Measurements from ENCODE around the gene MARK1.

MARK1 gene

GRCh38 chr1:220670365-220670764 is 142.4 kb downstream of the MARK1 start:
- no peaks in the 10 kb centered on the region for H3K9me3 ChIP-seq (ENCODE audit: control insufficient read depth, insufficient read depth, low read depth, low read length)
- TF ChIP-seq TRIM28 (IDR thresholded peaks at IDR 0.05; ENCODE audit: borderline replicate concordance, low read length), result 0 out of 2 replicates have a peak, but pooled peaks have one; percentile 52
- no peak for TF ChIP-seq FEZF1 (tag by site-specific recombination; IDR thresholded peaks at IDR 0.05)
- no peak for TF ChIP-seq ZNF513 (tag by site-specific recombination; IDR thresholded peaks at IDR 0.05)
- no peak for TF ChIP-seq ZNF132 (tag by site-specific recombination; IDR thresholded peaks at IDR 0.05; ENCODE audit: borderline replicate concordance)
- TF ChIP-seq ZXDB (tag by site-specific recombination; IDR thresholded peaks at IDR 0.05), result no peak
- no peak for TF ChIP-seq GFI1B (tag by site-specific recombination; IDR thresholded peaks at IDR 0.05)
- TF ChIP-seq SETDB1 (IDR thresholded peaks at IDR 0.05; ENCODE audit: insufficient read length, low read length), result peak; percentile 52
- H3K36me3 ChIP-seq (ENCODE audit: control insufficient read depth in 2 of 2, insufficient read depth in 1 of 2, low read length in 2 of 2), result no peaks in the 10 kb centered on the region
- H3K4me3 ChIP-seq (ENCODE audit: low read depth, low read length), result no peak overlapping the region
- H3K4me1 ChIP-seq (ENCODE audit: control insufficient read depth, insufficient read depth, low read length), result no peaks in the 10 kb centered on the region
- CTCF ChIA-PET, result no interaction called here
- H3K27ac ChIP-seq (ENCODE audit: extremely low read depth, low read depth, low read length), result no peak overlapping the region
- POLR2A ChIA-PET, result no interaction called here

DNA sequence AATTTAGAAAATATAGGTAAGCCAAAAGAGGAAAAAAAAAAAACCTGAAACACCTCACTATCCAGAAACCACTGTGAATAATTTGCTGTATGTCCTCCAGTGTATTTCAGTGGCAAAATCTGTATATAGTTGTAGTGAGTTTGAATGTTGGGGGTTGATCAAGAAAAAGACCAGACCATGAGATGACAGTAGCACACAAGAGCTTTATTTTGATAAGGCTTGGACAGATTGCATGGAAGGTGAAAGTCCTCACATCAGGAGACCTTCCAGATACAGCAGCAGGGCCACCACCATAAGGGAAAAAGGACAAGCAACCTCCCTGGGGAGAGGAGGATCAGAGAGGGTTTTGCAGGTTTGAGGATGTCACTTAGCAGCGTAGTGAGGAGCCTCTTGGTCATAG is 146.0 kb downstream of the MARK1 start:
- Histone ChIP-seq H3K9me3 (ENCODE audit: control insufficient read depth, insufficient read depth, low read depth, low read length) (no peaks in the 10 kb centered on the region), H3K4me1 (ENCODE audit: control insufficient read depth, insufficient read depth, low read length) (no peaks in the 10 kb centered on the region), H3K36me3 (ENCODE audit: control insufficient read depth in 2 of 2, insufficient read depth in 1 of 2, low read length in 2 of 2) (no peaks in the 10 kb centered on the region), H3K4me3 (ENCODE audit: low read depth, low read length) (no peak overlapping the region), H3K27ac (ENCODE audit: extremely low read depth, low read depth, low read length) (no peak overlapping the region)
- POLR2A ChIA-PET, result no interaction called here
- TF ChIP-seq, protein P1, sequence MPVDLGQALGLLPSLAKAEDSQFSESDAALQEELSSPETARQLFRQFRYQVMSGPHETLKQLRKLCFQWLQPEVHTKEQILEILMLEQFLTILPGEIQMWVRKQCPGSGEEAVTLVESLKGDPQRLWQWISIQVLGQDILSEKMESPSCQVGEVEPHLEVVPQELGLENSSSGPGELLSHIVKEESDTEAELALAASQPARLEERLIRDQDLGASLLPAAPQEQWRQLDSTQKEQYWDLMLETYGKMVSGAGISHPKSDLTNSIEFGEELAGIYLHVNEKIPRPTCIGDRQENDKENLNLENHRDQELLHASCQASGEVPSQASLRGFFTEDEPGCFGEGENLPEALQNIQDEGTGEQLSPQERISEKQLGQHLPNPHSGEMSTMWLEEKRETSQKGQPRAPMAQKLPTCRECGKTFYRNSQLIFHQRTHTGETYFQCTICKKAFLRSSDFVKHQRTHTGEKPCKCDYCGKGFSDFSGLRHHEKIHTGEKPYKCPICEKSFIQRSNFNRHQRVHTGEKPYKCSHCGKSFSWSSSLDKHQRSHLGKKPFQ (tag by site-specific recombination; IDR thresholded peaks at IDR 0.05), result no peak
- no peak for TF ChIP-seq ZNF157 (tag by site-specific recombination; IDR thresholded peaks at IDR 0.05)
- TF ChIP-seq ZNF510 (tag by site-specific recombination; IDR thresholded peaks at IDR 0.05; ENCODE audit: insufficient replicate concordance), result no peak
- TF ChIP-seq, protein P2, sequence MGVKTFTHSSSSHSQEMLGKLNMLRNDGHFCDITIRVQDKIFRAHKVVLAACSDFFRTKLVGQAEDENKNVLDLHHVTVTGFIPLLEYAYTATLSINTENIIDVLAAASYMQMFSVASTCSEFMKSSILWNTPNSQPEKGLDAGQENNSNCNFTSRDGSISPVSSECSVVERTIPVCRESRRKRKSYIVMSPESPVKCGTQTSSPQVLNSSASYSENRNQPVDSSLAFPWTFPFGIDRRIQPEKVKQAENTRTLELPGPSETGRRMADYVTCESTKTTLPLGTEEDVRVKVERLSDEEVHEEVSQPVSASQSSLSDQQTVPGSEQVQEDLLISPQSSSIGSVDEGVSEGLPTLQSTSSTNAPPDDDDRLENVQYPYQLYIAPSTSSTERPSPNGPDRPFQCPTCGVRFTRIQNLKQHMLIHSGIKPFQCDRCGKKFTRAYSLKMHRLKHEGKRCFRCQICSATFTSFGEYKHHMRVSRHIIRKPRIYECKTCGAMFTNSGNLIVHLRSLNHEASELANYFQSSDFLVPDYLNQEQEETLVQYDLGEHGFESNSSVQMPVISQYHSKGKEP (tag by site-specific recombination; IDR thresholded peaks at IDR 0.05), result no peak
- TF ChIP-seq ZSCAN16 (tag by site-specific recombination; IDR thresholded peaks at IDR 0.05), result no peak
- TF ChIP-seq ZNF677 (tag by site-specific recombination; IDR thresholded peaks at IDR 0.05), result no peak
- CTCF ChIA-PET, result interaction anchor here (0.5 to 0.8 kb wide), 2 partner anchors 10 to 464 kb away, joined by 3 to 5 read pairs; no protein-coding TSS in a partner anchor

DNA sequence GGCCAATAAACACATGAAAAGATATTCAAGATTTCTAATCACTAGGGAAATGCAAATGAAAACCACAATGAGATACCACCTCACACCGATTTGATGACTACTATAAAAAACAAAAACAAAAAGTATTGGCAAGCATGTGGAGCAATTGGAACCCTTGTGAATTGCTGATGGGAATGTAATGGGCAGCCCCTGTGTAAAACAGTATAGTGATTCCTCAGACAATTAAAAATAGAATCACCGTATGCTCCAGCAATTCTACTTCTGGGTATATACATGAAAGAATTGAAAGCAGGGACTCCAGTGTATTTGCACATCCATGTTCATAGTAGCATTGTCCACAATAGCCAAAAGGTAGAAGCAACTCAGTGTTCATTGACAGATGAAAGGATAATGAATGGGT is 149.3 kb downstream of the MARK1 start:
- Histone ChIP-seq H3K27ac (ENCODE audit: extremely low read depth, low read depth, low read length) (no peak overlapping the region), H3K9me3 (ENCODE audit: control insufficient read depth, insufficient read depth, low read depth, low read length) (no peaks in the 10 kb centered on the region), H3K4me1 (ENCODE audit: control insufficient read depth, insufficient read depth, low read length) (no peaks in the 10 kb centered on the region), H3K36me3 (ENCODE audit: control insufficient read depth in 2 of 2, insufficient read depth in 1 of 2, low read length in 2 of 2) (no peaks in the 10 kb centered on the region), H3K4me3 (ENCODE audit: low read depth, low read length) (no peak overlapping the region)
- POLR2A ChIA-PET, result no interaction called here
- CTCF ChIA-PET, result no interaction called here
- TF ChIP-seq ZNF19 (tag by site-specific recombination; IDR thresholded peaks at IDR 0.05; ENCODE audit: low read depth), result no peak
- no peak for TF ChIP-seq TRIM28 (IDR thresholded peaks at IDR 0.05; ENCODE audit: borderline replicate concordance, low read length)
- TF ChIP-seq ZNF560 (tag by site-specific recombination; IDR thresholded peaks at IDR 0.05; ENCODE audit: borderline replicate concordance), result no peak
- TF ChIP-seq IKZF3 (tag by site-specific recombination; IDR thresholded peaks at IDR 0.05), result no peak
- no peak for TF ChIP-seq ZNF776 (tag by site-specific recombination; IDR thresholded peaks at IDR 0.05; ENCODE audit: borderline replicate concordance)
- TF ChIP-seq, protein P3, sequence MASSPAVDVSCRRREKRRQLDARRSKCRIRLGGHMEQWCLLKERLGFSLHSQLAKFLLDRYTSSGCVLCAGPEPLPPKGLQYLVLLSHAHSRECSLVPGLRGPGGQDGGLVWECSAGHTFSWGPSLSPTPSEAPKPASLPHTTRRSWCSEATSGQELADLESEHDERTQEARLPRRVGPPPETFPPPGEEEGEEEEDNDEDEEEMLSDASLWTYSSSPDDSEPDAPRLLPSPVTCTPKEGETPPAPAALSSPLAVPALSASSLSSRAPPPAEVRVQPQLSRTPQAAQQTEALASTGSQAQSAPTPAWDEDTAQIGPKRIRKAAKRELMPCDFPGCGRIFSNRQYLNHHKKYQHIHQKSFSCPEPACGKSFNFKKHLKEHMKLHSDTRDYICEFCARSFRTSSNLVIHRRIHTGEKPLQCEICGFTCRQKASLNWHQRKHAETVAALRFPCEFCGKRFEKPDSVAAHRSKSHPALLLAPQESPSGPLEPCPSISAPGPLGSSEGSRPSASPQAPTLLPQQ (tag by site-specific recombination; IDR thresholded peaks at IDR 0.05), result no peak
- TF ChIP-seq, protein P4, sequence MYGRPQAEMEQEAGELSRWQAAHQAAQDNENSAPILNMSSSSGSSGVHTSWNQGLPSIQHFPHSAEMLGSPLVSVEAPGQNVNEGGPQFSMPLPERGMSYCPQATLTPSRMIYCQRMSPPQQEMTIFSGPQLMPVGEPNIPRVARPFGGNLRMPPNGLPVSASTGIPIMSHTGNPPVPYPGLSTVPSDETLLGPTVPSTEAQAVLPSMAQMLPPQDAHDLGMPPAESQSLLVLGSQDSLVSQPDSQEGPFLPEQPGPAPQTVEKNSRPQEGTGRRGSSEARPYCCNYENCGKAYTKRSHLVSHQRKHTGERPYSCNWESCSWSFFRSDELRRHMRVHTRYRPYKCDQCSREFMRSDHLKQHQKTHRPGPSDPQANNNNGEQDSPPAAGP (tag by site-specific recombination; IDR thresholded peaks at IDR 0.05), result no peak
- no peak for TF ChIP-seq ZNF449 (tag by site-specific recombination; IDR thresholded peaks at IDR 0.05)
- TF ChIP-seq KLF1 (tag by site-specific recombination; IDR thresholded peaks at IDR 0.05), result no peak
- TF ChIP-seq, protein P5, sequence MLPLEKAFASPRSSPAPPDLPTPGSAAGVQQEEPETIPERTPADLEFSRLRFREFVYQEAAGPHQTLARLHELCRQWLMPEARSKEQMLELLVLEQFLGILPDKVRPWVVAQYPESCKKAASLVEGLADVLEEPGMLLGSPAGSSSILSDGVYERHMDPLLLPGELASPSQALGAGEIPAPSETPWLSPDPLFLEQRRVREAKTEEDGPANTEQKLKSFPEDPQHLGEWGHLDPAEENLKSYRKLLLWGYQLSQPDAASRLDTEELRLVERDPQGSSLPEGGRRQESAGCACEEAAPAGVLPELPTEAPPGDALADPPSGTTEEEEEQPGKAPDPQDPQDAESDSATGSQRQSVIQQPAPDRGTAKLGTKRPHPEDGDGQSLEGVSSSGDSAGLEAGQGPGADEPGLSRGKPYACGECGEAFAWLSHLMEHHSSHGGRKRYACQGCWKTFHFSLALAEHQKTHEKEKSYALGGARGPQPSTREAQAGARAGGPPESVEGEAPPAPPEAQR (tag by site-specific recombination; IDR thresholded peaks at IDR 0.05), result no peak

Data from HEK293 (cell line).